ENCODE results near the gene WWOX. TPM values are rescaled to one million over a fixed set of nuclear protein-coding genes. Genes with fewer than 3 reads are reported as not detected.

The WWOX gene
- polyA plus RNA-seq, 4 donors, result 4.9 to 15.8 (median 7.0) TPM

GRCh38 chr16:78932355-78932943 is 833.0 kb downstream of the WWOX start:
- no peak for DNase-seq
- WGBS, 3 donors, result 82 to 93% (median 83%) methylated on average over 9 of the region's 9 CpGs

GRCh38 chr16:78936060-78936459 is 836.6 kb downstream of the WWOX start:
- FAIRE-seq (no peak), DNase-seq (no peak)
- Histone ChIP-seq H3K4me3 (ENCODE audit: low read depth in 1 of 3, low read length in 3 of 3) (no peak overlapping the region), H3K36me3 (ENCODE audit: control insufficient read depth in 3 of 3, insufficient read depth in 2 of 3, low read depth in 1 of 3, low read length in 3 of 3) (no peaks in the 10 kb centered on the region), H3K27me3 (ENCODE audit: control insufficient read depth in 3 of 3, insufficient read depth in 3 of 3, low read length in 3 of 3) (no peaks in the 10 kb centered on the region), H3K9me3 (ENCODE audit: control insufficient read depth in 2 of 2, insufficient read depth in 1 of 2, low read depth in 1 of 2, low read length in 1 of 2) (no peaks in the 10 kb centered on the region), H3K27ac (ENCODE audit: low read depth in 1 of 3, low read length in 2 of 3) (no peak overlapping the region), H3K4me1 (ENCODE audit: control insufficient read depth in 3 of 3, insufficient read depth in 2 of 3, low read depth in 1 of 3, low read length in 2 of 3) (no peaks in the 10 kb centered on the region)
- WGBS, 3 donors, result 66 to 86% (median 79%) methylated on average over 3 of the region's 3 CpGs

More at GRCh38 chr16:78932355-78932943, 833.0 kb downstream of the WWOX start:
- Histone ChIP-seq H3K9me3 (ENCODE audit: control insufficient read depth in 2 of 2, insufficient read depth in 1 of 2, low read depth in 1 of 2, low read length in 1 of 2) (no peaks in the 10 kb centered on the region), H3K4me3 (ENCODE audit: low read depth in 1 of 3, low read length in 3 of 3) (no peak overlapping the region), H3K36me3 (ENCODE audit: control insufficient read depth in 3 of 3, insufficient read depth in 2 of 3, low read depth in 1 of 3, low read length in 3 of 3) (no peaks in the 10 kb centered on the region), H3K27ac (ENCODE audit: low read depth in 1 of 3, low read length in 2 of 3) (no peak overlapping the region), H3K27me3 (ENCODE audit: control insufficient read depth in 3 of 3, insufficient read depth in 3 of 3, low read length in 3 of 3) (no peaks in the 10 kb centered on the region), H3K4me1 (ENCODE audit: control insufficient read depth in 3 of 3, insufficient read depth in 2 of 3, low read depth in 1 of 3, low read length in 2 of 3) (no peaks in the 10 kb centered on the region)
- no peak for FAIRE-seq

- DNase-seq (no peak), FAIRE-seq (no peak)
- 71 to 84% (median 82%) methylated on average over 6 of the region's 6 CpGs for WGBS, 3 donors
- Histone ChIP-seq H3K4me3 (ENCODE audit: low read depth in 1 of 3, low read length in 3 of 3) (no peak overlapping the region), H3K4me1 (ENCODE audit: control insufficient read depth in 3 of 3, insufficient read depth in 2 of 3, low read depth in 1 of 3, low read length in 2 of 3) (no peaks in the 10 kb centered on the region), H3K9me3 (ENCODE audit: control insufficient read depth in 2 of 2, insufficient read depth in 1 of 2, low read depth in 1 of 2, low read length in 1 of 2) (no peaks in the 10 kb centered on the region), H3K27ac (ENCODE audit: low read depth in 1 of 3, low read length in 2 of 3) (no peak overlapping the region), H3K36me3 (ENCODE audit: control insufficient read depth in 3 of 3, insufficient read depth in 2 of 3, low read depth in 1 of 3, low read length in 3 of 3) (no peaks in the 10 kb centered on the region), H3K27me3 (ENCODE audit: control insufficient read depth in 3 of 3, insufficient read depth in 3 of 3, low read length in 3 of 3) (no peaks in the 10 kb centered on the region)
These were observed 840.1 kb downstream of the WWOX start for GRCh38 chr16:78939597-78939996.

GRCh38 chr16:78942625-78943245 is 843.3 kb downstream of the WWOX start:
- Histone ChIP-seq H3K27ac (ENCODE audit: low read depth in 1 of 3, low read length in 2 of 3) (no peak overlapping the region), H3K36me3 (ENCODE audit: control insufficient read depth in 3 of 3, insufficient read depth in 2 of 3, low read depth in 1 of 3, low read length in 3 of 3) (no peaks in the 10 kb centered on the region), H3K27me3 (ENCODE audit: control insufficient read depth in 3 of 3, insufficient read depth in 3 of 3, low read length in 3 of 3) (no peaks in the 10 kb centered on the region), H3K4me1 (ENCODE audit: control insufficient read depth in 3 of 3, insufficient read depth in 2 of 3, low read depth in 1 of 3, low read length in 2 of 3) (no peaks in the 10 kb centered on the region), H3K4me3 (ENCODE audit: low read depth in 1 of 3, low read length in 3 of 3) (no peak overlapping the region), H3K9me3 (ENCODE audit: control insufficient read depth in 2 of 2, insufficient read depth in 1 of 2, low read depth in 1 of 2, low read length in 1 of 2) (no peaks in the 10 kb centered on the region)
- 66 to 79% (median 74%) methylated on average over 8 of the region's 8 CpGs for WGBS, 3 donors
- no peak for DNase-seq
- FAIRE-seq, result no peak

GRCh38 chr16:78945336-78945735 is 845.9 kb downstream of the WWOX start:
- H3K27ac ChIP-seq (ENCODE audit: low read depth in 1 of 3, low read length in 2 of 3), result no peak overlapping the region
- H3K36me3 ChIP-seq (ENCODE audit: control insufficient read depth in 3 of 3, insufficient read depth in 2 of 3, low read depth in 1 of 3, low read length in 3 of 3), result no peaks in the 10 kb centered on the region
- no peak for DNase-seq
- 71 to 90% (median 85%) methylated on average over 2 of the region's 2 CpGs for WGBS, 3 donors
- no peaks in the 10 kb centered on the region for H3K4me1 ChIP-seq (ENCODE audit: control insufficient read depth in 3 of 3, insufficient read depth in 2 of 3, low read depth in 1 of 3, low read length in 2 of 3)
- no peak overlapping the region for H3K4me3 ChIP-seq (ENCODE audit: low read depth in 1 of 3, low read length in 3 of 3)
- peaks cover 0 to 13% of the 10 kb centered on the region in 2 donors for H3K9me3 ChIP-seq (ENCODE audit: control insufficient read depth in 2 of 2, insufficient read depth in 1 of 2, low read depth in 1 of 2, low read length in 1 of 2)
- H3K27me3 ChIP-seq (ENCODE audit: control insufficient read depth in 3 of 3, insufficient read depth in 3 of 3, low read length in 3 of 3), result no peaks in the 10 kb centered on the region
- FAIRE-seq, result no peak

GRCh38 chr16:78946556-78946955 is 847.1 kb downstream of the WWOX start:
- WGBS, 3 donors, result 93 to 97% (median 96%) methylated on average over 11 of the region's 11 CpGs
- Histone ChIP-seq H3K4me1 (ENCODE audit: control insufficient read depth in 3 of 3, insufficient read depth in 2 of 3, low read depth in 1 of 3, low read length in 2 of 3) (no peaks in the 10 kb centered on the region), H3K27ac (ENCODE audit: low read depth in 1 of 3, low read length in 2 of 3) (no peak overlapping the region), H3K27me3 (ENCODE audit: control insufficient read depth in 3 of 3, insufficient read depth in 3 of 3, low read length in 3 of 3) (no peaks in the 10 kb centered on the region), H3K9me3 (ENCODE audit: control insufficient read depth in 2 of 2, insufficient read depth in 1 of 2, low read depth in 1 of 2, low read length in 1 of 2) (peaks cover 0 to 13% of the 10 kb centered on the region in 2 donors), H3K4me3 (ENCODE audit: low read depth in 1 of 3, low read length in 3 of 3) (no peak overlapping the region), H3K36me3 (ENCODE audit: control insufficient read depth in 3 of 3, insufficient read depth in 2 of 3, low read depth in 1 of 3, low read length in 3 of 3) (no peaks in the 10 kb centered on the region)
- DNase-seq (no peak), FAIRE-seq (no peak)

- no peak for FAIRE-seq
- Histone ChIP-seq H3K4me3 (ENCODE audit: low read depth in 1 of 3, low read length in 3 of 3) (no peak overlapping the region), H3K27ac (ENCODE audit: low read depth in 1 of 3, low read length in 2 of 3) (no peak overlapping the region), H3K27me3 (ENCODE audit: control insufficient read depth in 3 of 3, insufficient read depth in 3 of 3, low read length in 3 of 3) (no peaks in the 10 kb centered on the region), H3K36me3 (ENCODE audit: control insufficient read depth in 3 of 3, insufficient read depth in 2 of 3, low read depth in 1 of 3, low read length in 3 of 3) (no peaks in the 10 kb centered on the region), H3K4me1 (ENCODE audit: control insufficient read depth in 3 of 3, insufficient read depth in 2 of 3, low read depth in 1 of 3, low read length in 2 of 3) (no peaks in the 10 kb centered on the region), H3K9me3 (ENCODE audit: control insufficient read depth in 2 of 2, insufficient read depth in 1 of 2, low read depth in 1 of 2, low read length in 1 of 2) (peaks cover 0 to 13% of the 10 kb centered on the region in 2 donors)
- no peak for DNase-seq
- 62 to 67% (median 65%) methylated on average over 3 of the region's 3 CpGs for WGBS, 3 donors
These were observed 851.3 kb downstream of the WWOX start for GRCh38 chr16:78950768-78951167.

- Histone ChIP-seq H3K36me3 (ENCODE audit: control insufficient read depth in 3 of 3, insufficient read depth in 2 of 3, low read depth in 1 of 3, low read length in 3 of 3) (no peaks in the 10 kb centered on the region), H3K4me1 (ENCODE audit: control insufficient read depth in 3 of 3, insufficient read depth in 2 of 3, low read depth in 1 of 3, low read length in 2 of 3) (no peaks in the 10 kb centered on the region), H3K27ac (ENCODE audit: low read depth in 1 of 3, low read length in 2 of 3) (no peak overlapping the region), H3K9me3 (ENCODE audit: control insufficient read depth in 2 of 2, insufficient read depth in 1 of 2, low read depth in 1 of 2, low read length in 1 of 2) (peaks cover 0 to 13% of the 10 kb centered on the region in 2 donors), H3K27me3 (ENCODE audit: control insufficient read depth in 3 of 3, insufficient read depth in 3 of 3, low read length in 3 of 3) (no peaks in the 10 kb centered on the region), H3K4me3 (ENCODE audit: low read depth in 1 of 3, low read length in 3 of 3) (no peak overlapping the region)
- DNase-seq (no peak), FAIRE-seq (no peak)
- whole genome bisulfite sequencing, 3 donors, result 95 to 97% (median 96%) methylated on average over 7 of the region's 7 CpGs
These were observed 853.2 kb downstream of the WWOX start for GRCh38 chr16:78952630-78953029.

GRCh38 chr16:78953526-78953925 is 854.1 kb downstream of the WWOX start:
- no peak for DNase-seq
- 91 to 93% (median 93%) methylated on average over 8 of the region's 8 CpGs for WGBS, 3 donors
- Histone ChIP-seq H3K27me3 (ENCODE audit: control insufficient read depth in 3 of 3, insufficient read depth in 3 of 3, low read length in 3 of 3) (no peaks in the 10 kb centered on the region), H3K27ac (ENCODE audit: low read depth in 1 of 3, low read length in 2 of 3) (no peak overlapping the region), H3K4me1 (ENCODE audit: control insufficient read depth in 3 of 3, insufficient read depth in 2 of 3, low read depth in 1 of 3, low read length in 2 of 3) (no peaks in the 10 kb centered on the region), H3K36me3 (ENCODE audit: control insufficient read depth in 3 of 3, insufficient read depth in 2 of 3, low read depth in 1 of 3, low read length in 3 of 3) (no peaks in the 10 kb centered on the region), H3K9me3 (ENCODE audit: control insufficient read depth in 2 of 2, insufficient read depth in 1 of 2, low read depth in 1 of 2, low read length in 1 of 2) (peaks cover 0 to 9% of the 10 kb centered on the region in 2 donors), H3K4me3 (ENCODE audit: low read depth in 1 of 3, low read length in 3 of 3) (no peak overlapping the region)
- FAIRE-seq, result no peak
